Endothelial cell of umbilical vein (primary cell): ENCODE results near the gene TSTD1. TPM values are rescaled to one million over a fixed set of nuclear protein-coding genes. Genes with fewer than 3 reads are reported as not detected.
A peak's percentile ranks its signal among the peaks of the same experiment; 100 is the strongest.

Experiments used
- BruUV-seq: library from RNA; stranded (reverse); fragments of 400-500 nt; replicated peaks from 2 replicates; lab custom pipeline; 2021; lab: Mats Ljungman, UMichigan
- CTCF ChIA-PET: fragments of 300-600, 350-600 bp; sonication (Branson Sonifier 250); formaldehyde crosslinking; loops from one replicate; lab custom pipeline; 2021; ENCODE audit warnings: antibody characterized with exemption, inconsistent platforms; lab: Charles Lee
- POLR2A ChIA-PET: fragments of 300-600, 350-600 bp; sonication (Branson Sonifier 250); formaldehyde crosslinking; loops from one replicate; lab custom pipeline; 2021; ENCODE audit warnings: antibody characterized with exemption, inconsistent platforms; lab: Charles Lee
- DNase-seq: peaks from one replicate; pipeline ENCODE4 v3.0.0-alpha.2; 2011; ENCODE audit warnings: low read depth, low spot score
- FAIRE-seq: peaks from 2 replicates; lab custom pipeline; 2011; peaks lifted over from hg19 to GRCh38; lab: Jason Lieb, UNC
- H2AFZ ChIP-seq: 2 replicates; pipeline ENCODE4 v1.6.0; 2012; ENCODE audit warnings: low read depth, low read length, control low read depth, inconsistent platforms
- H3K27ac ChIP-seq: 2 replicates; pipeline ENCODE4 v1.5.1; 2011; ENCODE audit warnings: low read depth, mild to moderate bottlenecking, control low read depth, low read length, moderate library complexity; ENCODE audit not compliant: insufficient read depth
- H3K27me3 ChIP-seq, 2 experiments: 2 replicates each; pipeline versions ENCODE4 v1.6.0 to v1.6.1; 2011; ENCODE audit warnings: low read length in 2 of 2, mixed read lengths in 1 of 2; ENCODE audit not compliant: control insufficient read depth in 2 of 2, insufficient read depth in 2 of 2
- H3K36me3 ChIP-seq, 2 experiments: 2 replicates in 1 of 2; 3 replicates in 1 of 2; pipeline ENCODE4 v1.5.1; 2011; ENCODE audit warnings: low read length in 2 of 2, mild to moderate bottlenecking in 1 of 2, moderate library complexity in 1 of 2; ENCODE audit not compliant: control insufficient read depth in 2 of 2, insufficient read depth in 2 of 2; ENCODE audit errors: extremely low read depth in 1 of 2
- H3K4me1 ChIP-seq: 3 replicates; pipeline ENCODE4 v1.5.1; 2011; ENCODE audit warnings: mild to moderate bottlenecking, low read length; ENCODE audit not compliant: control insufficient read depth, insufficient read depth; ENCODE audit errors: extremely low read depth
- H3K4me2 ChIP-seq: 2 replicates; pipeline ENCODE4 v1.6.1; 2011; ENCODE audit warnings: low read length, control low read depth, mixed read lengths; ENCODE audit not compliant: insufficient read depth
- H3K4me3 ChIP-seq, 3 experiments: fragments of 200-600 bp in 1 of 3; sonication (generic), shearing (Covaris generic) in 1 of 3; replicated peaks in 1 of 3; 2 replicates each; pipeline ENCODE4 v1.5.1; 2011 to 2016; ENCODE audit warnings: control low read depth in 3 of 3, low read length in 3 of 3, mild to moderate bottlenecking in 2 of 3, inconsistent platforms in 1 of 3, low read depth in 1 of 3, moderate library complexity in 1 of 3; ENCODE audit not compliant: insufficient read depth in 1 of 3
- H3K79me2 ChIP-seq: 2 replicates; pipeline ENCODE4 v1.6.0; 2012; ENCODE audit warnings: low read length, inconsistent platforms; ENCODE audit not compliant: control insufficient read depth, insufficient read depth
- H3K9ac ChIP-seq: replicated peaks from 2 replicates; pipeline ENCODE3; 2011; ENCODE audit warnings: low read length, control low read depth; ENCODE audit not compliant: insufficient read depth; ENCODE audit errors: extremely low read depth
- H3K9me1 ChIP-seq: replicated peaks from 3 replicates; pipeline ENCODE4 v1.6.0; 2011; ENCODE audit warnings: mild to moderate bottlenecking, low read length; ENCODE audit not compliant: control insufficient read depth, insufficient read depth; ENCODE audit errors: extremely low read depth
- H3K9me3 ChIP-seq: replicated peaks from 2 replicates; pipeline ENCODE4 v1.5.1; 2012; ENCODE audit warnings: low read length, inconsistent platforms; ENCODE audit not compliant: control insufficient read depth, insufficient read depth
- H4K20me1 ChIP-seq: replicated peaks from 2 replicates; pipeline ENCODE3; 2011; ENCODE audit warnings: mild to moderate bottlenecking, low read length; ENCODE audit not compliant: control insufficient read depth, insufficient read depth; ENCODE audit errors: extremely low read depth
- CTCF ChIP-seq, 2 donors: IDR thresholded peaks; 1 replicate in 1 of 2; 2 replicates in 1 of 2; pipeline ENCODE4 v1.5.1; 2011; ENCODE audit warnings: low read length in 2 of 2, mild to moderate bottlenecking in 2 of 2, moderate library complexity in 2 of 2, control low read depth in 1 of 2, inconsistent platforms in 1 of 2, low read depth in 1 of 2; ENCODE audit not compliant: insufficient read depth in 1 of 2; ENCODE audit errors: extremely low read depth in 1 of 2
- EZH2 ChIP-seq: IDR thresholded peaks from 2 replicates; pipeline ENCODE4 v1.6.1; 2012; ENCODE audit warnings: borderline replicate concordance, low read depth, mild to moderate bottlenecking, moderate library complexity, low read length, inconsistent platforms; ENCODE audit not compliant: severe bottlenecking
- FOS ChIP-seq: IDR thresholded peaks from 2 replicates; pipeline ENCODE4 v1.6.1; 2011; ENCODE audit warnings: mild to moderate bottlenecking, low read length, moderate library complexity, borderline replicate concordance; ENCODE audit not compliant: insufficient read depth
- GATA2 ChIP-seq: IDR thresholded peaks from 2 replicates; pipeline ENCODE4 v1.7.0; 2011; ENCODE audit warnings: low read depth, mild to moderate bottlenecking, moderate library complexity, mixed read lengths, low read length; ENCODE audit not compliant: insufficient read length, insufficient read depth
- JUN ChIP-seq: IDR thresholded peaks from 2 replicates; pipeline ENCODE4 v1.6.1; 2011; ENCODE audit warnings: borderline replicate concordance, low read depth; ENCODE audit not compliant: insufficient read length, insufficient read depth
- MAX ChIP-seq: IDR thresholded peaks from 2 replicates; pipeline ENCODE4 v1.6.1; 2011; ENCODE audit not compliant: insufficient read depth, insufficient read length
- MYC ChIP-seq: IDR thresholded peaks from one replicate; pipeline ENCODE4 v1.6.1; 2011; ENCODE audit warnings: mild to moderate bottlenecking, low read depth, low read length
- POLR2A ChIP-seq: IDR thresholded peaks from 2 replicates; pipeline ENCODE4 v1.6.1; 2012; ENCODE audit warnings: low read depth, mild to moderate bottlenecking, control low read depth, low read length
- POLR2AphosphoS5 ChIP-seq: IDR thresholded peaks from 2 replicates; pipeline ENCODE4 v1.6.1; 2012; ENCODE audit warnings: low read depth, mild to moderate bottlenecking, control low read depth, low read length, moderate library complexity; ENCODE audit not compliant: insufficient read depth
- dilution Hi-C: fragments of 300-500 bp; cut with MboI; formaldehyde crosslinking; loops from one replicate; pipeline ENCODE4 v1.15.0; 2019; ENCODE audit warnings: low sequenced_read_pairs; ENCODE audit not compliant: extremely low pct_ligation_motif_present
- intact Hi-C: fragments of 100-400 bp; cut with micrococcal nuclease; formaldehyde crosslinking; loops from one replicate; pipeline ENCODE4 v1.10.0; 2022
- polyA plus RNA-seq, 4 experiments: library from polyadenylated mRNA; depleted of rRNA in 3 of 4; stranded (reverse) in 3 of 4; unstranded in 1 of 4; fragments of >200 nt; gene quantifications; 2 replicates each; pipeline versions ENCODE4 v1.2.1 to v1.2.3, GENCODE V29; 2011 to 2012; ENCODE audit warnings: missing spikeins in 1 of 4
- total RNA-seq: library from RNA; stranded (reverse); gene quantifications from 2 replicates; pipeline ENCODE4 v1.2.3, GENCODE V29; 2021

Gene TSTD1
- total and polyA plus RNA-seq, 2 donors (not counting 3 experiments of a cell fraction or from before 2014, with no cell fraction given), result 8.9 to 39.1 TPM

- intact Hi-C loops, result no loop called here
- Histone ChIP-seq H3K27me3 (peaks cover 2% of the 10 kb centered on the region in 2 experiments), H2AFZ (peak overlapping the region; percentile 48), H3K4me2 (no peak overlapping the region), H3K9me3 (no peaks in the 10 kb centered on the region), H3K9ac (no peak overlapping the region), H3K36me3 (no peaks in the 10 kb centered on the region), H3K9me1 (no peaks in the 10 kb centered on the region), H3K79me2 (no peaks in the 10 kb centered on the region), H3K4me3 (no peak overlapping the region), H4K20me1 (no peaks in the 10 kb centered on the region), H3K27ac (no peak overlapping the region), H3K4me1 (no peaks in the 10 kb centered on the region)
- no TSS peak for BruUV-seq
- no peak for FAIRE-seq
- ChIA-PET CTCF (interaction anchor here (1.3 to 1.6 kb wide), 3 partner anchors 23 to 78 kb away, joined by 4 to 7 read pairs (median 4); partner anchors contain the start of genes F11R and USF1), POLR2A (interaction anchor here (0.6 kb wide), 1 partner anchor 1039 kb away, joined by 5 read pairs; no protein-coding TSS in a partner anchor)
- TF ChIP-seq EZH2 (no peak), MYC (no peak), JUN (no peak), GATA2 (no peak), FOS (no peak), CTCF (IDR thresholded peaks at IDR 0.05; ENCODE audit: extremely low read depth in 1 of 2, insufficient read depth in 1 of 2, low read depth in 1 of 2, low read length in 2 of 2) (no peak), POLR2AphosphoS5 (no peak), MAX (no peak), POLR2A (no peak)
- dilution Hi-C loops, result no loop called here
- no peak for DNase-seq
Observed at GRCh38 chr1:161068306-161069234, 29.8 kb upstream of the TSTD1 start.
